PC-9 (cell line): Measurements from ENCODE around the gene FAF1. TPM values are rescaled to one million over a fixed set of nuclear protein-coding genes. Genes with fewer than 3 reads are reported as not detected.
A peak's percentile ranks its signal among the peaks of the same experiment; 100 is the strongest.

ENCODE experiments used
- BruUV-seq: library from RNA; stranded (reverse); fragments of 400-500 nt; replicated peaks from 2 replicates; lab custom pipeline; 2021; lab: Mats Ljungman, UMichigan
- CTCF ChIA-PET: fragments of 300-600 bp; sonication (Branson Sonifier 250); formaldehyde crosslinking; loops from one replicate; lab custom pipeline; 2022; ENCODE audit warnings: antibody characterized with exemption; lab: Charles Lee
- POLR2A ChIA-PET: fragments of 300-600 bp; sonication (Branson Sonifier 250); formaldehyde crosslinking; loops from one replicate; lab custom pipeline; 2022; ENCODE audit warnings: antibody characterized with exemption; ENCODE audit not compliant: unreplicated experiment; lab: Charles Lee
- DNase-seq, 2 experiments: peaks; one replicate each; pipeline versions ENCODE4 v3.0.0 to v3.0.0-alpha.2; 2015 to 2022; ENCODE audit warnings: mixed read lengths in 1 of 2
- H2AFZ ChIP-seq: fragments of 200-600 bp; sonication (generic); 2 replicates; pipeline ENCODE4 v1.8.1; 2017; ENCODE audit warnings: antibody characterized with exemption
- H3F3A ChIP-seq: fragments of 200-600 bp; sonication (generic); 2 replicates; pipeline ENCODE4 v1.8.1; 2017; ENCODE audit warnings: antibody characterized with exemption, mild to moderate bottlenecking, low read depth; ENCODE audit not compliant: insufficient read depth
- H3K27ac ChIP-seq: fragments of 200-600 bp; sonication (generic); 2 replicates; pipeline ENCODE4 v1.6.1; 2016; ENCODE audit warnings: mixed run types
- H3K27me3 ChIP-seq: fragments of 200-600 bp; sonication (generic); 2 replicates; pipeline ENCODE4 v1.6.1; 2016; ENCODE audit warnings: low read depth, mixed run types; ENCODE audit not compliant: insufficient read depth
- H3K36me3 ChIP-seq: fragments of 200-600 bp; sonication (generic); 2 replicates; pipeline ENCODE4 v1.6.1; 2016; ENCODE audit warnings: low read depth, mixed run types
- H3K4me1 ChIP-seq: fragments of 200-600 bp; sonication (generic); replicated peaks from 2 replicates; pipeline ENCODE4 v1.6.1; 2016; ENCODE audit warnings: mixed run types; ENCODE audit not compliant: insufficient read depth
- H3K4me2 ChIP-seq: fragments of 200-600 bp; sonication (generic); 2 replicates; pipeline ENCODE4 v1.6.1; 2017; ENCODE audit warnings: mixed run types
- H3K4me3 ChIP-seq: fragments of 200-600 bp; sonication (generic); 2 replicates; pipeline ENCODE4 v1.6.1; 2016; ENCODE audit warnings: mixed run types
- H3K79me2 ChIP-seq: fragments of 200-600 bp; sonication (generic); 2 replicates; pipeline ENCODE4 v1.6.1; 2017; ENCODE audit warnings: low read depth, mixed run types
- H3K9me2 ChIP-seq: fragments of 200-600 bp; sonication (generic); 2 replicates; pipeline ENCODE4 v1.8.1; 2017; ENCODE audit warnings: mild to moderate bottlenecking; ENCODE audit not compliant: insufficient read depth
- H3K9me3 ChIP-seq: fragments of 200-600 bp; sonication (generic); 2 replicates; pipeline ENCODE4 v1.8.1; 2016; ENCODE audit warnings: low read depth; ENCODE audit not compliant: insufficient read depth
- H4K20me1 ChIP-seq: fragments of 200-600 bp; sonication (generic); 2 replicates; pipeline ENCODE4 v1.8.1; 2017; ENCODE audit not compliant: insufficient read depth
- CTCF ChIP-seq: fragments of 200-600 bp; sonication (generic); conservative IDR thresholded peaks from 2 replicates; pipeline ENCODE4 v1.6.1; 2017; ENCODE audit warnings: mixed run types, antibody characterized with exemption, mild to moderate bottlenecking, moderate library complexity
- EZH2 ChIP-seq: fragments of 200-600 bp; sonication (generic); IDR thresholded peaks from 2 replicates; pipeline ENCODE4 v1.8.0; 2017; ENCODE audit warnings: antibody characterized with exemption, low read depth
- intact Hi-C: fragments of 100-400 bp; cut with micrococcal nuclease; formaldehyde crosslinking; loops from one replicate; pipeline ENCODE4 v1.10.0; 2022; ENCODE audit not compliant: unreplicated experiment
- total RNA-seq: library from RNA; stranded (reverse); gene quantifications from 2 replicates; pipeline ENCODE4 v1.2.3, GENCODE V29; 2021

Gene FAF1
- total RNA-seq, 1 experiment from 2014 or later: 105 TPM

GRCh38 chr1:50930965-50931737 lies 28.9 kb downstream of the FAF1 start:
- no peak for DNase-seq
- Histone ChIP-seq H3K79me2 (peaks cover 78% of the 10 kb centered on the region), H3K4me3 (no peak overlapping the region), H3K27ac (no peak overlapping the region), H2AFZ (no peak overlapping the region), H3K9me3 (no peaks in the 10 kb centered on the region), H4K20me1 (peaks cover 16% of the 10 kb centered on the region), H3F3A (peaks cover 13% of the 10 kb centered on the region; the same call in 1 of the 2 replicates), H3K27me3 (no peaks in the 10 kb centered on the region), H3K4me1 (no peaks in the 10 kb centered on the region), H3K4me2 (no peak overlapping the region), H3K36me3 (0 out of 2 replicates have a peak, but pooled peaks cover 5% of the 10 kb centered on the region), H3K9me2 (no peaks in the 10 kb centered on the region)
- no peak for TF ChIP-seq EZH2
- TF ChIP-seq CTCF: no peak
- no TSS peak for BruUV-seq
- intact Hi-C loops: no loop called here
- ChIA-PET CTCF (no interaction called here), POLR2A (no interaction called here)

DNA sequence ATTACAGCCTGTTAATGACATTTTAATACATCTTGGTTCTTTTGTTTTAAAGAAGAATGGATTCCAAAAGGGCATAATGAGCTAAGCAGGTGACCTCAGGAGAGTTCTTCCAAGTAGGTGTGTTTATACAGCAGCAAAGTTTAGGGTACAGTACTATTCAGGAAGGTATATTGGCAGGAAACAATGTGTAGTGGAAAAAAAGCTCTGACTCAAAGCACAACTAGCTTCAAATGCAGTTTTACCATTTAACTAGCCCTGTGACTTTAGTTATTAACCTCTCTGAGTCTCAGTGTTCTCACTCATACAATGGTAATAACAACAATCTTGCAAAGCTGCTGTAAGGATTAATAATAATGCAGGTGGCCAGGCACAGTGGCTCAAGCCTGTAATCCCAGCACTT lies 29.9 kb downstream of the FAF1 start:
- Histone ChIP-seq H3K36me3 (0 out of 2 replicates have a peak, but pooled peaks cover 7% of the 10 kb centered on the region), H3K79me2 (peaks cover 78% of the 10 kb centered on the region), H3K4me2 (no peak overlapping the region), H3K27ac (peak overlapping the region; percentile 29; the same call in 1 of the 2 replicates), H3K4me1 (no peaks in the 10 kb centered on the region), H3K27me3 (no peaks in the 10 kb centered on the region), H3F3A (peaks cover 13% of the 10 kb centered on the region; the same call in 1 of the 2 replicates), H3K9me3 (no peaks in the 10 kb centered on the region), H3K4me3 (no peak overlapping the region), H3K9me2 (no peaks in the 10 kb centered on the region), H4K20me1 (peaks cover 11% of the 10 kb centered on the region), H2AFZ (no peak overlapping the region)
- CTCF ChIA-PET: interaction anchor here (0.5 to 1.5 kb wide), 8 partner anchors 13 to 531 kb away, joined by 3 to 14 read pairs (median 6); no protein-coding TSS in a partner anchor
- TF ChIP-seq EZH2 (no peak), CTCF (no peak)
- no peak for DNase-seq
- POLR2A ChIA-PET: interaction anchor here (0.5 to 0.6 kb wide), 2 partner anchors 87 to 363 kb away, joined by 3 read pairs; no protein-coding TSS in a partner anchor
- BruUV-seq: no TSS peak
- intact Hi-C loops: no loop called here

DNA sequence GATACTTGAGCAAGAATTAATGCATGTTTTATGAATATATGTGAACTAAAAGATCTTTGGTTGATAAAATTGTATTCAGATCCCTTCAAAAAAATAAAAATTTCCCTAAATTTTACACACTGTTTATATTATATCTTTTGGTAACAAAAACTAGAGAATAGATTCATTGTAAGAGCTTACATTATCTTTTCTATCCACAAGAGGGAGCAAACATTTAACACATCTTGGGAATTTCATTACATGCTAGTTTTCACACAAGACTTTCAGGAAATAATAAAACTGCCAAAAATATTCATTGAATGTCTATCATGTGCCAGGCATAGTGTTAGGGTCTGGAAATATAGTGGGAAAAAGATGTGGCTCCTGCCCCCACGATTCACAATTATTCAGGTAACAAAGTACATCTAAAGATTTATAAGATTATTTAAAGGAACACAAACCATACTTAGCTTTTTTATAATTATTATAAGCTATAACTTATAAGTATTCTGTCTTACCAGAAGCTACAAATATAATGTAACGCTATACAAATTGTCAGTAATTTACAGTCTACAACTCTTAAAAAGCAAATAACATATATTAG lies 30.6 kb downstream of the FAF1 start:
- H4K20me1 ChIP-seq: peaks cover 13% of the 10 kb centered on the region
- intact Hi-C loops: loop anchor here (1.0 to 5.0 kb wide), 3 partner anchors 38 to 260 kb away; no protein-coding TSS in a partner anchor
- peaks cover 78% of the 10 kb centered on the region for H3K79me2 ChIP-seq
- H3K9me3 ChIP-seq: no peaks in the 10 kb centered on the region; the same call in 1 of the 2 replicates
- H3K27me3 ChIP-seq: no peaks in the 10 kb centered on the region
- ChIA-PET POLR2A (interaction anchor here (0.5 to 0.6 kb wide), 4 partner anchors 87 to 721 kb away, joined by 3 to 5 read pairs (median 3); no protein-coding TSS in a partner anchor), CTCF (interaction anchor here (0.5 to 1.5 kb wide), 10 partner anchors 42 to 530 kb away, joined by 3 to 20 read pairs (median 6); no protein-coding TSS in a partner anchor)
- H3F3A ChIP-seq: peaks cover 13% of the 10 kb centered on the region; the same call in 1 of the 2 replicates
- BruUV-seq: no TSS peak
- DNase-seq: no peak
- peak overlapping the region; percentile 29; the same call in 1 of the 2 replicates for H3K27ac ChIP-seq
- H3K4me2 ChIP-seq: no peak overlapping the region
- H3K36me3 ChIP-seq: 0 out of 2 replicates have a peak, but pooled peaks cover 9% of the 10 kb centered on the region
- H3K9me2 ChIP-seq: no peaks in the 10 kb centered on the region
- H3K4me3 ChIP-seq: no peak overlapping the region
- no peaks in the 10 kb centered on the region for H3K4me1 ChIP-seq
- H2AFZ ChIP-seq: no peak overlapping the region
- TF ChIP-seq CTCF (peak; percentile 77), EZH2 (no peak)
